Midbrain (tissue), 1 donor: ENCODE data around the gene MED13L.

Experiments used
- DNase-seq: peaks from one replicate; lab custom pipeline; 2025; lab: John Stamatoyannopoulos, UW

Gene MED13L

GRCh38 chr12:116210762-116211161 is 66.7 kb downstream of the MED13L start:
- DNase-seq: no peak

GRCh38 chr12:116210131-116210530 is 67.4 kb downstream of the MED13L start:
- no peak for DNase-seq

DNA sequence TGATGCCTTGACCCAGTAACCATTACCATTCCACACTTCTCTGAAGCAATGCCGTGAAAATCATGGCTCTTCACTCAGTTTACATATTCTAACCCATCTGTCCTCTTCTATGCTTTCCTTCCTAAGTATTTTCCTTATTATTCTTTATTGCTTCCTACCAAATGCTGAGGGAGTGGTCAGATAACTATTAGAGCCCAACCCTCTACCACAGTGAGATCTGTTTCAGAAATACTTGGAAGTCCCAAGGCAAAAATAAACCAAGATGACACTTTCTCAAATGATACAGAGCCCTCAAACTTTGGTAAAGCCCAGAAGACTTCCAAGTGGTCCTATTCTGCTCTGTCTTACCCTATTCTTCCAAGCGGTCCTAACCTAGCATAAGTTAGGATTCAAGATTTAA is 68.0 kb downstream of the MED13L start:
- no peak for DNase-seq

GRCh38 chr12:116207274-116207673 is 70.2 kb downstream of the MED13L start:
- no peak for DNase-seq

DNA sequence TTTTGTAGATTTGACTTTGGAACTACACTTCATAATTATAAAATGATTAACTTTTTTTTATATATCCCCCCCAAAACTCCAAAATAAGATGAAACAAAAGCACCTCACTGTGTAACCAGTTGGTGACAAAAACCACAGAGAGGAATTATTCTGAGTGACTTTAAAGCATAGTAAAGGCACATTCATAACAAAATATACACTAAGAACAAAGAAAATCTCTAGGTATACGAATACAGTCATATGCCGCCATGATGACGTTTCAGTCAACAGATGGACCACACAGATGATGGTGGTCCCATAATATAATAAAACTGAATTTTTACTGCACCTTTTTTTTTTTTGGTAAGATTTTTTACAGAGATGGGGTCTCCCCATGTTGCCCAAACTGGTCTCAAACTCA is 70.7 kb downstream of the MED13L start:
- no peak for DNase-seq

- DNase-seq: no peak
Observed at GRCh38 chr12:116204785-116205184, 72.7 kb downstream of the MED13L start.

DNA sequence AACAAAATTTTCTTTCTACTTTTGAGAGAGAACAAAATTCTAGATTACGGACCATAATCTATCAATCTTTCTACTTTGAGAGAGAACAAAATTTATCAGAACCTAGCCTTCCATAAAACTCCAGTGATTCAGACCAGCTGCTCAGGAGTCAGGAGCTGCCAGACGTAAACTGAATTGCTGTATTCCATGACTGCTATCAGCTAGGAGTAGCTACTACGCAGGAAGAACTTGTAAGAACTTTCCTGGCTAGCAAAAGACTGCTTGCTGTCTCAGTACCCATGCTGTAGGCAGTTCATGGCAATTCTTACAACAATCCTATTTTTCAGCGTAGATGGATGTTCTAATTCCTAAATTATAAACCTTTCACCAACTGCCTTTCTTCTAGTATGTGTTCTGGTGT is 73.3 kb downstream of the MED13L start:
- no peak for DNase-seq

GRCh38 chr12:116202940-116203339 is 74.6 kb downstream of the MED13L start:
- DNase-seq: no peak

GRCh38 chr12:116202433-116202832 is 75.1 kb downstream of the MED13L start:
- DNase-seq: no peak

DNA sequence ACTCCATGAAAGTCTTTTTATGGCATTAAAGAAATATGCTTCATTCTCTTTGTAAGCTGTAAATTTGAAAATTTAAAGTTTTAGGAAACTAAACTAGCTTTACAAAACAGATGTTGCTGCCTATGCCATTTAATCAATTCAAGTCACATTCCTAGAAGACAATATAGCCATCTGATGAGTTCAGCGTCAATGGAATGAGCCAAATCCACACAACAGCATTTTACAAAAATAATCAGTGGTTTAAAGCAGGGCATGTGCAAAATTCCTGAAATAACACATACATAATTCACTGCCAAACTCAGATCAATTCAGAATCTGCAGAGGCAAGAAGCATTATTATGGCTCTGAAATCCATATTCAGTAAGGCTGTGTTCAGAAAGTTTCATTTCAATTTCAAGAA is 75.6 kb downstream of the MED13L start:
- no peak for DNase-seq

DNA sequence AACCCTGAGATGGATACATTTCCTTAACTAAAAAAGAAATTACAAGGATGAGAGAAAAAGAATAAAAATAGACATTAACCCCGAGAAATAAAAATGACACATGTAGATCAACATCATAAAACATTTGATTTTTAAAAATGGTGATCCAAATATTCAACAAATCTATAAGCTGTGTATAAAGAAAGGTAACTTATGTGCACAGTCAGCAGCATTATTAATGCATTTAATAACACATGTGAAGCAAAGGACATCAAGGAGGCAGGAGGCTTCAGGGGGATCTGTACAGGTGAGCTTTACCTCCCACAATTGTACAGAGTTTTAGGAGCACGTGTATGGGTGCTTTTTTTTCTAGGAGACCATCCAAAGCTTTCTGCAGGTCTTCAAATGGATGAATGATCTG is 76.1 kb downstream of the MED13L start:
- no peak for DNase-seq

DNA sequence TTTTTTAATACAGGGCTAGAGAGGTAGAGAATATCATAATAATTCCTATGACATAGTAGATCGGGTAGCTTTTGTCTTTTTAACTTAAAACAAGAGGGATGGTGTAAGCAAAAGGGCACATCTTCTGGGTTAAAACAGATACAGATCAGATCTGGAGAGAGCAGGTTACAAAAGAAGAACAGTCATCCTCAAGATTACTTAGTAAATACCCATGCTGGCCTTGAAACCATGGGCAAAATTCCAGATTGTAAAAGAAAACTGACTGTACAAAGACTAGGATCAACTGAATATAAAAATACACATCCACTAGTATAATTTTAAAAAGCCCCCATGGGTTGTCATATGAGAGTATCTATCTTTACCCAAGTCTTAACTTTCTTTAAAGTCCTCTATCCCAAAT is 76.7 kb downstream of the MED13L start:
- no peak for DNase-seq

- no peak for DNase-seq
Observed at GRCh38 chr12:116199160-116199706, 78.3 kb downstream of the MED13L start.

DNA sequence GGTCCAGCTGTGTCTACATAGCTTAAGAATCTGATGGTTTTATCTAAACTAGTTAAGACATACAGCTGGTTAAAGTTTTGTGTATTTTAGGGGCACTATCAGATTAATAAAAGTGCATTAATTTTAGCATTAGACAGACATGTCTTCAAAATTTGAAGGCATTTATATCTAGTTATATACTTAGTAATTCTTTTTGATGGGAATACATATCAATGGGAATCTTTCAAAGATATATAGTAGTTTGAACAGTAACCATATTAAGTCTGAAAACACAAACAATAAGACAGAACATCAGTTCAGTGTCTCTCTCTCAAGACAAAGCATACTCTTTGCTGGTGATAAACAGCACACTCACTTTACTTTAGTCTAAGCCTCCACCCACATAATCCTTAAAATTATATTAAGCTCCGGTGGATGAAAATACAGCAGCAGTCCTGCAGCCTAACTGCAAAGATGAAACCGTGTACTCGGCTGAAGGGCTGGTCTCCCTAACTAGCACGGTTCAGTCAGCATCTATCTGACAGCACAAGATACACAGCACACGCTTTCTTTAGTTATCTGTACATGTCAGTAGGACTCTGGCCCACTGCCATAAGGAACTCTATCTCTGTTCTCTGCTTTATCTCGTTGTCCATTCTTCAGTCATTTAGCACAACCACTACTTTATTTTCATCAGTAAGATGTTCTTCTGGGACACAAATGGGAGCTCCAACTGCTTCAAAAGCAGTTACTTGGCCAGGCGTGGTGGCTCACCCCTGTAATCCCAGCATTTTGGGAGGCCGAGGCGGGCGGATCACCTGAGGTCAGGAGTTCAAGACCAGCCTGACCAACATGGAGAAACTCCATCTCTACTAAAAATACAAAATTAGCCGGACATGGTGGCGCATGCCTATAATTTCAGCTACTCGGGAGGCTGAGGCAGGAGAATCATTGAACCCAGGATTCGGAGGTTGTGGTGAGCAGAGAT is 80.5 kb downstream of the MED13L start:
- DNase-seq: no peak

DNA sequence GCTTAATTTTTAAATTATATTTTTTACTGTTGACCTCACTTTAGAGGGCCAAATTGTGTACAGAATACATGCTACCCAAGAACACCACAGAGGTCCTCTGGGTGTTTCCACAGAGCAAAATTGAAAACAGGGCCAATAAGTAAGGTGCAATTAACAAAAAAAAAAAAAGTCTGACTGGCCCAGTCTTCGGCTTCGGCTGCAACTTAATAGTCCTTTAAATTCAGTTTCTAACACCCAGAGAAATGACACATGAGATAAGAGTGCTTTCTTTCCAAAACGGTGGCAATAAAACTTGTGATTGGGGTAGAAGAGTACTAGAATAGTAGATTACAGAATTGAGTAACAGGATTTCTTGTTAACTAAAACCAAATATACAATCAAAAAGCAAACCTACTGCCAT is 81.3 kb downstream of the MED13L start:
- no peak for DNase-seq

DNA sequence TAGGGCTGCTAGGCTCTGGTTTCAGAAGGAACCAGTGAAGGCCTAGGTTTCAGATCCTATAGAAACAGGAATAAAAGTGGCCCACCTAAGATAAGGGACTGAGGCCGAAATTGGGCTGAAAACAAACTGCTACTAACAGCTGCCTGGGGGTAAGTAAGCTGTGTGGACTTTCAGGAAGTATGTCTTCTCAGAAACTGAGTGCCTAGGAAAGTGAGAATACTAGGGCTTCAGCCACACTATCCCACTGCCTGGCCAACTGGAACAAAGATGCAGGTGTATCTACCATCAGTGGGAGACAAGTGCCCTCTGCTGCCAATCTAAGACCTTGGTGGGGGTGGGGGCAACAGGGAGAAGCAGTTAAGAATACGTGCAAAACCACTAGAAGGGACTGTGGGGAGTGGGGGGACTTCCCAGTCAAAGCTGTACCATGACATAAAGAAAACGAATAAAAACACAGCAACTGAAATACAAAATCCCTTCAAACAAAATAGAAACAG is 82.5 kb downstream of the MED13L start:
- no peak for DNase-seq

DNA sequence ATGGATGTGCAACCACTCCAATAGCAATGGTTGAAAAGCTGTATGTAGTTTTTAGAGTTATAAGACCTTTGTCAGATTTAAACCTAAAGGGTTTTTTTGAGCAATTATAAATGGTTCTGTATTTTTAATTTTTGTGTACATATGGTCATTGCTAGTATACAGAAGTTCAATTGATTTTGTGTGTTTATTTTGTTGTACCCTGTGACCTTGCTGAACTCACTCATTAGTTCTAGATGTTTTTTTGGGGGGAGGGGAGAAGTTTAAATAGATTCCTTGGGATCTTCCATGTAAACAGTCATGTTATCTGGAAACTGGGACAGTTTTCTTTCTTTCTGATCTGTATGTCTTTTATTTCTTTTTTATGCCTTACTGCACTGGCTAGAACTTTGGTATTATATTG is 87.8 kb downstream of the MED13L start:
- DNase-seq: no peak

GRCh38 chr12:116188581-116188980 is 88.9 kb downstream of the MED13L start:
- no peak for DNase-seq

DNA sequence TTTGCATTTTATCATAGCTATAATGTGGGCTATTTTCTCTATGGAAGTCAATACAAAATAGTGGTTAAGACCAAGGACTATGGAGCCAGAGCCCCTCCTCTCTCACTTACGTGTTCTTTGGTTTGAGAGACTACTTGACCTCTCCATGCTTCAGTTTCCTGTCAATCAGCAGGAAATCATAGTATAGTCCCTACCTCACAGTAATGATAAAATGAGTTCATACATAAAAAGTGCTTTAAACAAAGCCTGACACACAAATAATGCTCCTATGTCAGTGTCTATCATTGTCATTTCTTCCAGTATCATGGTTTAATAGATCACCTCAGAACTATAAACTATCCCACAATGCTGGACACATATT is 90.4 kb downstream of the MED13L start:
- no peak for DNase-seq

- no peak for DNase-seq
Observed at GRCh38 chr12:116186482-116187150, 90.9 kb downstream of the MED13L start.

- no peak for DNase-seq
Observed at GRCh38 chr12:116184763-116185162, 92.7 kb downstream of the MED13L start.

- no peak for DNase-seq
Observed at GRCh38 chr12:116183741-116184141, 93.8 kb downstream of the MED13L start.
